Stimulated activated CD4-positive, alpha-beta T cell treated with anti-CD3 and anti-CD28 coated beads, Interleukin-4, amount 100 ng/mL, for 4 hours (primary cell): Measurements from ENCODE around the gene ATP6V1G1.

ENCODE experiments used
- DNase-seq, 2 experiments: peaks; one replicate each; pipeline ENCODE4 v3.0.0-alpha.2; 2020

The ATP6V1G1 gene

DNA sequence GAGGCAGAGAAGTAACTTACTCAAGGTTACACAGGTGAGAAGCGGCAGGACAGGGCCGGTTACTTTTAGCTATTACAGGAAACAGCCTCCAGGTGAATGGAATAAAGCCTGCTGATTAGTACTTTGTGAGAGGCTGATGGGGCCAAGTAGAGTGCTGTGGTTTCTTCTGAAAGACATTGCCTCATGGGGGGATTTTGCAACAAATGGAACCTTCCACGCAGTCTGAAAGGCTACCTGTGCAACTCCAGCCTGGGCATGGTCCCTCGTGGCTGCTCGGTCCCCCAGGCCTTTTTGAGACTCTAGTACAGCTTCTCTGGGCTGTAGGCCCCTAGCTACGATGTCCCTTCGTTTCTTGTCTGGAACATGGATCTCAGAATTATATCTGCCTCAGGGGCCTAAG is 25.5 kb downstream of the ATP6V1G1 start:
- no peak for DNase-seq

DNA sequence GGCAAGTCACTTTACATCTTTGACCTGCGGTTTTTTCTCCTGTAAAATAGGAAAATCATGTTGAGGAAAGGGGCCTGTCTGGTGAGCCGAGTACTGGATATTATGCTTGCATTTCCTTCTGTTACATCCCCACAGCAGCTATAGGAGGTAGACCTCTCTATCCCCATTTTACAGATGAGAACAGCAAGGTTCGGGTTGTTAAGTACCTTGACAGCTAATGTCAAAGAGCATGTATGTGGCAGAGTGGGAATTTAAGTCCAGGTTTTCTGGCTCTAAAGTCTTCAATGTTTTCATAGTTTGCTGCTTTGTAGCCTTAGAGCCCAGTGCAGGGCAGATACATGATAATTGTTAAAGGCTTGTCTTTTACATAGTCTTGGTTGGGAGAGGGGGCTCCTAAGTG is 26.4 kb downstream of the ATP6V1G1 start:
- no peak for DNase-seq

DNA sequence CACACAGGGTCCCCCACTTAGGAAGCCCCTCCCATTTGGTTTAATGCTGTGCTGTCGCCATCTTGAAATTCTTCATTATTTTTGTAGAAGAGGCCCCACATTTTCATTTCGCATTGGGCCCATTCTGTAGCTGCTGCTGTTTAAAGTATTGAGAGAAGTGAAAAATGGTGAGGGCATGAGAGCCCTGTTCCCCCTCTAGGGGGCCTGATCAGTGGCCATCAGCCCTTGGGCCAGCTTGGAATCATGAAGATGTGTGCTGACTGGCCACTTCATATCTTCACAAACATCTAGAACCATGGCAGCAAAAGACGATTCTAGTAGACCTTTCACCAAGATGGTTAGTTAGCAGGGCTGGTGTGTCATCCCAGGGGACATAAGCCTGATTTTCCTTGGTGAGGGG is 26.8 kb downstream of the ATP6V1G1 start:
- DNase-seq = no peak

DNA sequence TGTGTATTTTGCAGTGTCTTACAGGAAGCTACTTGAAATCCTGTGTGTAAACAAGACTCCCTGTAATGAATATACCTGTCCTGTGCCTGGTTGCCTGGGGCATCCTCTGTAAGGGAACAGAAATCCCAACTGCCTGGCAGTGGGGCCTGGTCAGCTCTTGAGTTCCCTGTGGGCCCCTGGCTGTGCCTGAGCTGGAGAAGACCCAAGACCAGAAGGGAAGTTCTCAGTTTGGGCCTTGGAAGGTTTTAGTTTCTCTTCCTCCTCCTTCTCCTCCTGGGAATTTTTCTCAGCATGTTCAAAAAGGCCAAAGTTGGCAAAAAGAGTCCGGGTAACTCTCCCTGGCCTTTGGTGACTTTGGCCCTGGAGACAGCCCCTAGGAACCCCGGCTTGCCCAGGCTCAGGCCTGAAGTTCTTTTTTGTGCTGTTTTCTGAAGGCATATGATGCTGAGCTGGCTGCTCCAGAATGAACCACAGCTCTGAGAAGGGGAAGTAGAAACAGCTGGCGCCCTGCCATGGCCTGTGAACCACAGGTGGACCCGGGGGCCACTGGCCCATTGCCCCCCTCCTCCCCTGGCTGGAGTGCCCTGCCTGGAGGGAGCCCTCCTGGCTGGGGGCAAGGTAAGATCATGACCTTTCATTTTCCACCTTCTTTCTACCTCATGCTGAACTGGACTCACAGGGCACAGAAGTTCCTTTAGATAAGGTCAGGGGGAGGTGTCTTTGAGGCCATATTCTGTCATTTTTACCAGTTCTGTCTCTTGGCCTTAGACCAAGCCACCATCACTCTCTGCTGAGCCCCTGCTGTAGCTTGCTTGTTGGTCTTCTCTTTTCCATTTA is 29.3 kb downstream of the ATP6V1G1 start:
- DNase-seq = no peak

DNA sequence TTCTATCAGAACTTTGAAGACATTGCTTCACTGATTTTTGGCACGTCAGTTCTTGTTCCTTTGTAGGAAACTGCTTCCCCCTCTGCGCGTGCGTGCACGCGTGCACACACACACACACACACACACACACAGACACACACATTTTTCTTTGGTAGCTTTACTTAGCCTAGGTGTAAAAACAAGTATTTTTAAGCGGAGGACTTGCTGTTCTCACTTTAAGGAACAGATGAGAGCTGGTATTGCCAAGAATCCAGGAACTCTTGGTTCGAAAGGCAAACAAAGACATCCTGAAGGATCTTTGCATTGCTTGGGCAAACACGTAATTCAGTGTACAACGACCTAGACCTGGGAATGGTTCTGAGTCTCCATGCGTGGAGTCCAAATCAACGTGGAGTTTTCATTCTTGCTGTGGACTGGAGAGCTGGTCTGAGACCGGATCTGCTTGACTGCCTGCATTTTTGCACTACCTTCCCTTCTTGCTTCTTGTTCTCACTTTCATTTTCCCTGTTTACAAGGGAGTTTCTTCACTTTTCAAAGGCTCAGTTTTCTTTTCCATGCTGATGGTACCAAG is 31.7 kb downstream of the ATP6V1G1 start:
- no peak for DNase-seq

DNA sequence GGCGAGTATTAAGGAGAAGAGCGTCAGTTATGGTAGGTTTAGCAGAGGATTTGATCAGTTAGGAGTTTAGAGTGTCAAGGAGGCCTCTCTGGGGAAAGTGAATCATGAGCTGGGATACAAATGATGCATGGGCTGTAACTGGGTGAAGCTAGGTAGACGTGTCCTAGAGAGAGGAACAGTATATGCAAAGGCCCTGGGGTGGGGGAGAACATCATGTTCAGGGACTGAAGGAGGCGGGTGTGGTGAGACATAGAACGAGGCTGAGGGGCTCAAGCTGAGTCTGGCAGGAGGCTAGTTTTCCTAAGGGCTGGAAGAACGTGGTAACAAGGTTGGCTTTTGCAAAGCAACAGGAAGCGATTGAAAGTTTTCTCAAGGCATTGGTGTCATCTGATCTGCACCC is 34.0 kb downstream of the ATP6V1G1 start:
- no peak for DNase-seq

DNA sequence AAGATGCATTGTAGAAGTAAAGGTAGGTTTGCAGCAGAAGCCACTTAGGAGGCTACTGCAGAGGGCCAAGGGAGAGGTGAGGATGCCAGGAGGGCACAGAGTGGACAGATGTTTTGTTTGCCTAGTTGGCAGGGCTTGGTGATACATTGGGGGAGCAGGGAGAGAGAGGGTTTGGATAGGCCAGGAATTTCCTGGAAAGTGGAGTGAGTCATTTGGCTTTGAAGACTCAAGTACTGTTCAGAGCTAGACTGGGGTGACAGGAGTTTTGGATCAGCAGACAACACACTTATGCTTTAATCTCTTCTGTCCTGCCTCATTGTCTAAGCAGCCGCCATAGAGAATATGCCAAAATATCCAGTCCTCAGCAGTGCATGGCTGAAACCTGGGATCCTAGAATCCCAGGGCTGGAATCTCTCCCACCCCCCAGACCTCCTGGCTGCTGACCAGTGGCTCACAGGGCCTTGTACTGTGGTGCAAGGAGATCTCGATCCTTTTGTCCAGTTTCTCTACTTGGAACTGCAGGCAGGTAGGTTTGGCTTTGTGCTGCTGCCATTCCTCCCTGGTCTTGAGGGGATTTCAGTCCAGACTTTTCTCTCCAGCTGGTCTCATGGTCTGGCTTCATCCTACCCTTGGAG is 34.5 kb downstream of the ATP6V1G1 start:
- DNase-seq = no peak

DNA sequence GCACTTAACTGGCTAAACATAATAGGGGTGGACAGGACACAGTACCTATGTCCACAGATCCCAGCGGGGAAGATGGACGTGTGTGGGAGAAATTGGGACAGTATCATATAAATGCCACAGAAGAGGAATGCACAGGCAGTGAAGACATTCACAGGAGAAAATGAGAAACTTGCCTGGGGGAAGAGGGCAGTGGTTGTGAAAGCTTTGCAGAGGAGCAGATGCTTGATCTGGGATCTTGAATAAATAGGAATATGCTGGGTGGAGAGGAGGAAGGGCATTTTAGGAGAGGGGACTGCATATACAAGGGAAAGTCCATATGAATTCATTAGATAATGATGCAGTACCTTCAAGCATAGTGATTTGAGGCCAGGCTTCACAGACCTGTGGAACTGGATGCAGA is 37.1 kb downstream of the ATP6V1G1 start:
- no peak for DNase-seq

DNA sequence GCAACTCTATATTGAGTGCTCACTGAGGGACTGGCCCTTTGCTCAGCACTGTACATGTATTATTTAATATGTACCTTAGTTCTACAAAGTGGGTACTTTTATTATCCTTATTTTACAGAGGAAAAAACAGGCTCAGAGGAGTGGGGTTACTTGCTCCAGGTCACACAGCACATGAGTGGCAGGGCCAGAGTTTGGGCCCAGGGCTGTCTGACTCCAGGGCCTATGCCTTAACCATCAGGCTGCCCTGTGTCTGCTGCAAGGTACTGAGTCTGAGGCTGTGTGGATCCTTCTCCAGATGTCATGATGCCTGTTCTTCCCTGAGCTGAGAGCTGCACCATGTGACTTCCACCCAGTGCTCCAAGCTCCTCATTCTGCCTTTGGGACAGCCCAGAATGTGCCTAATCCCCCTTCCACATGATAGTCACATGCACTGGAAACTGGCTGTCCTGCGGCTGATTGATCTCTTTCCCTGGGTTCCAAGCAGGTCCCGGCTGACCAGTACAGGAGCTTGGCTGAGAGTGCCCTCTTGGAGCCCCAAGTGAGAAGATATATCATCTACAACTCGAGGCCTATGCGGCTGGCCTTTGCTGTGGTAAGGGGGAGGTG is 38.9 kb downstream of the ATP6V1G1 start:
- no peak for DNase-seq

DNA sequence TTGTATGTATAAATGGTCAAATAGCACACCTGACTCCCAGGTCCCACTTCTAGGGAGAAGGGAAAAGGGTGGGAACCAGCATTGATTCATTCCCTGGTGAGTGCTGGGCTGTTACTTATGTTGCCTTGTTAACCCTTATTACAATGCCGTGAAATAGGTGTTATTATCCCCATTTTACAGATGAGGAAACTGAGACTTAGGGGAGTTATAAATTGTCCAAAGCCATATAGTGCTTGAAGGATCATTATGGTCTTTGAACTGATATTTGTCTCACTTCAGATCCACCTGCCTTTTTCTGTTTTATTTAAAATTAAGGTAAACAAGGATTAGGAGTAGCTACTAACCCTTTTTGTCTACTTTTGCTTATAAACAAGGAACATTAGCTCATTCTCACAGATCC is 40.0 kb downstream of the ATP6V1G1 start:
- no peak for DNase-seq

DNA sequence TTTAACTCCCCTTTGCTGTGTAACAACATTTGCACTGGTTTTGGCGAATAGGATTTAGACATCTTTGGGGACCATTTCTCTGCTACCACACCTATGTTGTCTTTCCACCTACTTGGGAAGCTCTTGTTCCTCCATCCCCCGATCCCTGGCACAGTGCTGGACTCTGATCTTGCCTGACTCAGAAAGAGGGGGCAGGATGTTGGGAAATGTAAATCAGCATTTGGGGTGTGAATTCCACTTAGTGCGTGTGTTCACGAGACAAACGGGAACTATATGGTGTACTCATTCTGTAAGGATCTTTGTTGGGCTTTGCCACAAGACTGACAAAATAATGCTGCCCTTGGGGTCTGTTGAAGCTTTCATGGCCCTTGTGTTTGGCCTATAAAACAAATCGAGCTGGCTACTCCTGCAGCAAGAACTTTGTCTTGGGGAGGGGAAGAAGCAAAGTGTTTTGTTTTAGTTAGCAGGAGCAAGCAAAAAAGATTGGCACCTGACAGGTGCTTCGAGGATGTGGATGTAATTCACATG is 42.1 kb downstream of the ATP6V1G1 start:
- DNase-seq = no peak

DNA sequence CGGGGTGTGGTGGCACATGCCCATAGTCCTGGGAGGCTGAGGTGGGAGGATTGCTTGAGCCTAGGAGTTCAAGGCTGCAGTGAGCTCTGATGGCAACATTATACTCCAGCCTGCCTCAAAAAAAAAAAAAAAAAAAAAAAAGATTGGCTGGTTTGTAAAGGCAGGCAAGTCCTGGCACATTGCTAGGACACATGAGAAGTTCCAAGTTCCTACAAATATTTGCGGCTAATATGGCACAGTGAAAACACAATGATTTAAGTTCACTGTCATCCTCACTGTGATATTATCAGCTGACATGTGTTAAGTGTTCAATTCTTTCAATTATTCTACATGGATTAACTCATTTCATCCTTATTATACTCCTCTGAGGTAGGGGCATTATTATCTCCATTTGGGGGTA is 43.6 kb downstream of the ATP6V1G1 start:
- DNase-seq = no peak

DNA sequence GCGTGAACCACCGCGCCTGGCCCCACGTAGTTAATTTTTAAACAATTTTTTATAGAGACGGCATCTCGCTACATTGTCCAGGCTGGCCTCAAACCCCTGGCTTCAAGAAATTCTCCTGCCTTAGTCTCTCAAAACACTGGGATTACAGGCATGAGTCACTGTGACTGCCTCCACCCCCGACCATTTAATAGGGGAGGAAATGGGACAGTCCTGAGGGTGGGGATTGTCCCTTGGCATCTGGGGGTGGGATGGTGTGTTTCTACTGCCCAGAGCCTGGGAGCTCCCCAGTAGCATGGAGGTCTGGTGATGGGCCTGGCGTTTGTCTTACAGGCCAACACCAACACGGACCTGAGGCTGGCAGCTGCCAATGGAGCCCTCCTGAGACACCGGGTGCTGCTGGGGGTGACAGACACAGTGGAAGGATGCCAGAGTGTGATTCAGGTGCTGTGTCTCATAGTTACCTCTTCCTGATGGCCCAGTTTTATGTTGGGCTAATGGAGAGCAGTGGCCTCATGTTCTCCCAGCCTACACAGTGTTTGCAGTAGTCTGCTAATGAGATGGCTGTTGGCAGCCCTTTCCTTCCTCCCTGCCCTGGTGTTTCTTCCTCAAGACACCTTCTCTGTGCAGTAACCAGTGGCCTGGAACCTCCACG is 46.0 kb downstream of the ATP6V1G1 start:
- DNase-seq = no peak

DNA sequence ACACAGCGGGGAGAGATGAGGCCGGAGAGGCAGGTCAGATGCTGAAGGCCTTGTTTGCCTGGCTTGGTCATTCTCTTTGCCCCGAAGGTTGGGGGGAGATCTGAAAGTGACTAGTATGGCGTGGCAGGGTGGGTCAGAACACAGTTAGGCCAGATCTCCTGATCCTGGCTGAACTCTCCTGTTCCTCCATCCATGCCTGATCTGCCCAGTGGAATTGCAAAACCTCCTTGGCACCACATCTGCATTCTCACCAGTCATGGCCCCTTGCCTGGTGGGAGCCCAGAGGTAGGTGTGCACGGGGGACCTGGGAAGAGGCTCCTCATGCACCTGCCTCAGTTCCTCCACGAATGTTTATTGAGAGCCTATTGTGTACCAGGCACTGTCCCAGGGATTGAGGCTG is 46.8 kb downstream of the ATP6V1G1 start:
- DNase-seq = no peak

DNA sequence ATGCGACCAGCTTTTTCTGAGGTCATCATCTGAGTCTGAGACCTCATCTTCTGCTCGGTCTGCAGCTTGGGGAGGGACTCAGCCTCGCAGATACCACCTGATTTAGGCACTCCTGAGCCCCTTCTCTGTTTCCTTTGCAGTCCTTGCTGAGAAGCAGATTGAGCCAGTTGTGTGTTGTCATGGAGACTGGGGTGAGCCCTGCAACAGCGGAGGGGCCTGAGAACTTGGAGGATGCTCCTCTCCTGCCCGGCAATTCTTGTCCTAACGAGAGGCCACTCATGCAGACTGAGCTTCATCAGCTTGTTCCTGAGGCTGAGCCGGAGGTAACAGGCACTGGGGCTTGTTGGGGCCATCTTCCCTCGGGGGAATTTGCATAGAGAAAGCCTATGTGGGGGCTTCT is 50.8 kb downstream of the ATP6V1G1 start:
- no peak for DNase-seq

DNA sequence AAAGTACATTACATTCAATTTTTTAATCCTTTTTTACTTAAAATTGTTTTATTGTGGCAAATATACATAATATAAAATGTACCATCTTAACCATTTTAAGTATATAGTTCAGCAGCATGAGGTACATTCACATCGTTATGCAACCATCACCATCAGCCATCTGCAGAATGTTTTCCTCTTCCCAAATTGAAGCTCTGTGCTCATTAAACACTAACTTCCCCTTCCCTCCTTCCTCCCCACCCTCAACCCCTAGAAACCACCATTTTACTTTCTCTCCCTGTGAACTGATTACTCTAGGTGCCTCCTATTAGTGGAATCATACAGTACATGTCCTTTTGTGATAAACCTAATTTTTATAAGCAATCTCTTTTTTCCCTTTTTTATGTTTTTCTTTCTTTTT is 54.4 kb downstream of the ATP6V1G1 start:
- no peak for DNase-seq

DNA sequence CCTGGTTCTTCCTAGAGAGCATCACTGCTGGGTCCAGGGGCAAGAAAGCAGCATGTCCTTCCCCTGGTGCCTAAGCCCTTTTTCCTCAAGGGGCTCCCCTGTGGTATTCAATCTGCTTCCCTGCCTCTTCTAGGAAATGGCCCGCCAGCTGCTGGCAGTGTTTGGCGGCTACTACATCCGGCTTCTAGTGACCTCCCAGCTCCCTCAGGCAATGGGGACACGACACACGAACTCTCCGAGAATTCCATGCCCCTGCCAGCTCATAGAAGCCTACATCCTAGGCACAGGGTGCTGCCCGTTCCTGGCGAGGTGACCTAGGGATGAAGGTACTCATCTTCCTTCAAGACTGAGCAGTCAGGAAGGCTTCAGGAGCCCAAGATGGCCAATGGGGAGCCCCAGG is 55.4 kb downstream of the ATP6V1G1 start:
- DNase-seq = no peak

DNA sequence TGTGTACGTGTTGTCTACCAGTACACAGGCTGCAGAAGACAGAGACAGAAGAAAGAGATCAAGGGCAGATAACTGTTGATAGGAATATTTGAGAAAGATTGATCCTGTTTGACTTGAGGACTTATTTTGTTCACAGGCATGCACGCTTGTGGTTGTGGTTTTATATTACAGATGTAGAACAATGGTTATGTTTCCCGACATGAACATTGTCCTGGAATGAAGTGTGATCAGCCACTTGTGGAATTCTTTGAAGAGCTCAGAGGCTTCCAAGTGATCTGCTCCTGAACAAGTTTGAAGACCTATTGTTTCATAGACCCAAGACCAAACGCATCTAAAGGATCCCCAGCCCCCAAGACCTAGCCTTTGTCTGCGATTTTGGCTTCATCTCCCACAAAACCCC is 56.3 kb downstream of the ATP6V1G1 start:
- DNase-seq = no peak
